AG04450 (cell line): Measurements from ENCODE around the gene ADCY6. TPM values are rescaled to one million over a fixed set of nuclear protein-coding genes. Genes with fewer than 3 reads are reported as not detected.

Experiments used
- CTCF ChIA-PET: fragments of 300-600, 350-600 bp; formaldehyde crosslinking; extraction: SDS; loops from one replicate; lab custom pipeline; 2022; ENCODE audit warnings: antibody characterized with exemption, inconsistent platforms; lab: Charles Lee
- POLR2A ChIA-PET: fragments of 350-600 bp; formaldehyde crosslinking; extraction: SDS; loops from one replicate; lab custom pipeline; 2021; ENCODE audit warnings: antibody characterized with exemption, inconsistent platforms; lab: Yijun Ruan, JAX
- DNase-seq: peaks from one replicate; pipeline ENCODE4 v3.0.0-alpha.2; 2011; ENCODE audit warnings: low read depth, low spot score
- H3K27ac ChIP-seq: one replicate; pipeline ENCODE4 v1.5.1; 2012; ENCODE audit warnings: low read depth, low read length, control low read depth
- H3K27me3 ChIP-seq: one replicate; pipeline ENCODE4 v1.6.0; 2012; ENCODE audit warnings: low read length; ENCODE audit not compliant: control insufficient read depth, insufficient read depth
- H3K4me3 ChIP-seq: 2 replicates; pipeline ENCODE4 v1.5.1; 2011; ENCODE audit warnings: mild to moderate bottlenecking, low read depth, low read length, control low read depth
- H3K9me3 ChIP-seq: 2 replicates; pipeline ENCODE4 v1.5.1; 2012; ENCODE audit warnings: low read length; ENCODE audit not compliant: control insufficient read depth, insufficient read depth
- CTCF ChIP-seq: IDR thresholded peaks from 2 replicates; pipeline ENCODE4 v1.5.1; 2011; ENCODE audit warnings: low read depth, low read length, control low read depth, inconsistent platforms
- polyA plus RNA-seq: library from polyadenylated mRNA; depleted of rRNA; stranded (reverse); fragments of >200 nt; gene quantifications from 2 replicates; pipeline ENCODE4 v1.2.3, GENCODE V29; 2011

Gene ADCY6
- polyA plus RNA-seq, 1 experiment, result 26.7 TPM

- no peak for TF ChIP-seq CTCF
- no peaks in the 10 kb centered on the region for H3K27me3 ChIP-seq
- POLR2A ChIA-PET, result no interaction called here
- no peaks in the 10 kb centered on the region for H3K9me3 ChIP-seq
- H3K4me3 ChIP-seq, result no peak overlapping the region
- CTCF ChIA-PET, result interaction anchor here (1.6 kb wide), 1 partner anchor 23 kb away, joined by 4 read pairs; no protein-coding TSS in a partner anchor
- no peak overlapping the region for H3K27ac ChIP-seq
- no peak for DNase-seq
Measured at GRCh38 chr12:48775991-48776649, 12.8 kb downstream of the ADCY6 start.

- no peaks in the 10 kb centered on the region for H3K9me3 ChIP-seq
- TF ChIP-seq CTCF, result no peak
- H3K4me3 ChIP-seq, result no peak overlapping the region
- H3K27me3 ChIP-seq, result no peaks in the 10 kb centered on the region
- no peak overlapping the region for H3K27ac ChIP-seq
- no peak for DNase-seq
- ChIA-PET POLR2A (no interaction called here), CTCF (interaction anchor here (1.6 kb wide), 1 partner anchor 22 kb away, joined by 4 read pairs; no protein-coding TSS in a partner anchor)
Measured at GRCh38 chr12:48775299-48775698, 13.6 kb downstream of the ADCY6 start.

- Histone ChIP-seq H3K27me3 (no peaks in the 10 kb centered on the region), H3K27ac (no peak overlapping the region), H3K9me3 (no peaks in the 10 kb centered on the region), H3K4me3 (no peak overlapping the region)
- POLR2A ChIA-PET, result no interaction called here
- no peak for TF ChIP-seq CTCF
- no peak for DNase-seq
- CTCF ChIA-PET, result interaction anchor here (1.6 kb wide), 1 partner anchor 21 kb away, joined by 4 read pairs; no protein-coding TSS in a partner anchor
Measured at GRCh38 chr12:48774516-48774915, 14.4 kb downstream of the ADCY6 start.

GRCh38 chr12:48773686-48774085, 15.2 kb downstream of the ADCY6 start:
- Histone ChIP-seq H3K27ac (no peak overlapping the region), H3K9me3 (no peaks in the 10 kb centered on the region), H3K4me3 (no peak overlapping the region), H3K27me3 (no peaks in the 10 kb centered on the region)
- CTCF ChIA-PET, result interaction anchor here (1.9 kb wide), 1 partner anchor 20 kb away, joined by 15 read pairs; no protein-coding TSS in a partner anchor
- no peak for TF ChIP-seq CTCF
- POLR2A ChIA-PET, result no interaction called here
- no peak for DNase-seq

- POLR2A ChIA-PET, result no interaction called here
- no peak for DNase-seq
- no peak for TF ChIP-seq CTCF
Measured at GRCh38 chr12:48771588-48772112, 17.2 kb downstream of the ADCY6 start.

More at GRCh38 chr12:48771588-48772112, 17.2 kb downstream of the ADCY6 start:
- Histone ChIP-seq H3K4me3 (no peak overlapping the region), H3K9me3 (no peaks in the 10 kb centered on the region), H3K27ac (no peak overlapping the region), H3K27me3 (no peaks in the 10 kb centered on the region)
- CTCF ChIA-PET, result no interaction called here
